HL-60 (cell line): ENCODE measurements around the gene LHCGR.
A peak's percentile ranks its signal among the peaks of the same experiment; 100 is the strongest.

Experiments used
- DNase-seq, 2 experiments: peaks; one replicate each; pipeline ENCODE4 v3.0.0-alpha.2; 2010 to 2020; ENCODE audit warnings: low read depth in 1 of 2, low spot score in 1 of 2
- H3K27ac ChIP-seq: fragments of 250-450 bp; sonication (Bioruptor Pico); replicated peaks from 2 replicates; pipeline ENCODE4 v1.5.1; 2020; ENCODE audit warnings: mild to moderate bottlenecking, moderate library complexity
- H3K27me3 ChIP-seq: fragments of 250-450 bp; sonication (Bioruptor Pico); 2 replicates; pipeline ENCODE4 v1.5.1; 2021; ENCODE audit warnings: mild to moderate bottlenecking, moderate library complexity; ENCODE audit not compliant: insufficient read depth, poor library complexity, severe bottlenecking
- H3K4me3 ChIP-seq: replicated peaks from 2 replicates; pipeline ENCODE4 v1.5.1; 2011; ENCODE audit warnings: mild to moderate bottlenecking, control low read depth, low read length; ENCODE audit not compliant: insufficient read depth
- CTCF ChIP-seq: IDR thresholded peaks from one replicate; pipeline ENCODE4 v1.5.1; 2011; ENCODE audit warnings: low read length, control low read depth, inconsistent platforms; ENCODE audit not compliant: insufficient read depth
- GABPA ChIP-seq: IDR thresholded peaks from 2 replicates; pipeline ENCODE4 v1.6.1; 2012; ENCODE audit warnings: low read depth
- POLR2AphosphoS5 ChIP-seq: IDR thresholded peaks from 2 replicates; pipeline ENCODE4 v1.6.1; 2012; ENCODE audit warnings: low read depth
- REST ChIP-seq: IDR thresholded peaks from 2 replicates; pipeline ENCODE4 v1.6.1; 2012; ENCODE audit warnings: low read depth; ENCODE audit not compliant: insufficient replicate concordance
- SPI1 ChIP-seq: IDR thresholded peaks from 2 replicates; pipeline ENCODE4 v1.6.1; 2012; ENCODE audit warnings: low read depth, mild to moderate bottlenecking, borderline replicate concordance

LHCGR gene

GRCh38 chr2:48753228-48753627, 2.3 kb downstream of the LHCGR start:
- H3K4me3 ChIP-seq, result no peak overlapping the region

GRCh38 chr2:48750128-48750739, 5.3 kb downstream of the LHCGR start:
- Histone ChIP-seq H3K27ac (no peak overlapping the region), H3K4me3 (no peak overlapping the region), H3K27me3 (no peaks in the 10 kb centered on the region)
- no peak for DNase-seq
- TF ChIP-seq CTCF (no peak), SPI1 (peak; percentile 79)

More at GRCh38 chr2:48753228-48753627, 2.3 kb downstream of the LHCGR start:
- TF ChIP-seq CTCF, result no peak
- TF ChIP-seq POLR2AphosphoS5, result no peak
- TF ChIP-seq SPI1, result no peak
- TF ChIP-seq REST, result no peak
- no peak for TF ChIP-seq GABPA
- no peak overlapping the region for H3K27ac ChIP-seq
- DNase-seq, result no peak
- peaks cover 11% of the 10 kb centered on the region for H3K27me3 ChIP-seq

GRCh38 chr2:48749291-48750127, 6.0 kb downstream of the LHCGR start:
- H3K27me3 ChIP-seq, result no peaks in the 10 kb centered on the region
- no peak overlapping the region for H3K27ac ChIP-seq
- TF ChIP-seq POLR2AphosphoS5 (no peak), SPI1 (no peak), GABPA (no peak), REST (no peak), CTCF (no peak)
- H3K4me3 ChIP-seq, result no peak overlapping the region
- no peak for DNase-seq
